ENCODE measurements around the gene ARMC9.

- TF ChIP-seq CTCF (IDR thresholded peaks at IDR 0.05), result no peak
- no peak for TF ChIP-seq POLR2A (IDR thresholded peaks at IDR 0.05)
These were observed 136.6 kb downstream of the ARMC9 start for GRCh38 chr2:231334981-231335380.

Data from testis (tissue), 2 donors.